HG03045 (cell line): ENCODE results near the gene NPR2.
A peak's percentile ranks its signal among the peaks of the same experiment; 100 is the strongest.

Experiments used
- ATAC-seq: cut with Tn5 transposase; IDR thresholded peaks from one replicate; pipeline ENCODE4 v1.9.1; 2021; ENCODE audit warnings: mild to moderate bottlenecking, moderate library complexity; ENCODE audit not compliant: unreplicated experiment

The NPR2 gene

DNA sequence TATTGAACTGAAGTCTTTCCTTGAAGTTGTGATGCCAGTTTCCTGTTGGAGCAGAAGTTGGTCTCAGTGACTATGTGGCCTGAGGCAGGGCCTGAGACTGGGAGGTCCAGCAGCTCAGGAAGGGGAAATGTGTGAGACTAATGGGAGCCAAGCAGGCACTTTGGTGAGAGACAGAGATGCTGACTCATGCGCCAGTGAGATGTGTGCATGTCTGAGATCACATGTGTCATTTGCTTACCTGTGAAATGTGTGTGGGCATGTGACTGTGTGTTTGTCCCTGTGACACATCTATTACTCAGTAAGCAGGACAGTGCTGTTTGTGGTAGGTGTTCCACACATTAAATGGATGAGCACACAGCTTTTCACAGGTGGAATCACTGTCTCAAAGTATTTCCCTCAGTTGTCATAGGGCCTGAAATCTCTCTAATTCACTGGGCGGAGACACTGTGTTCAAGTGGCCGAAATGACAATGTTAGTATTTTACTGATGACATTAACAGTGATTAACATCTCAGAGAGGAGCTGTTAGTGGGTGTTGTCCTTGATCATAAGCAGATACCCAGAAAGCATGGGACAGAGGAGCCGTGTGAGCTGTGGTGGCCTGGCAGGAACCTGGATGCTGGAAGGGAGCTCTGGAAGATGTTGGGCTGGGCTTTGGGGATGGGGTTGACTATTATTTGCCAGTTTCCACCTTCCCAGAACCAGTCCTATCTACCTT is 7.4 kb downstream of the NPR2 start:
- no peak for ATAC-seq

DNA sequence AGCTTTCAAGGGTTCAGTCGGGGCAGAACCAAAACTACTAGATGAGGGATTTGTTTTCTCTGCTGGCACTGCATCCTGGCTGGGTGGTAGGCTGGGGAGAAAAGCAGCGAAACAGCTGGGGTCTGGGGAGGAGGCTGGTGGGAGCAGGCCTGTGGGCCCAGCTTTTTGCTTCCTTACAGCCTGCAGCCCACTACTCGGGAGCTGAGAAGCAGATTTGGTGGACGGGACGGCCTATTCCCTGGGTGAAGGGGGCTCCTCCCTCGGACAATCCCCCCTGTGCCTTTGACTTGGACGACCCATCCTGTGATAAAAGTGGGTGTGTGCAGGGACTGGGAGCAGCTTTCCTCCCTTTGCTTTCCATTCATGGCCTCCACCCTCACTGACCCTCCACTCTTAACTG is 9.1 kb downstream of the NPR2 start:
- no peak for ATAC-seq

DNA sequence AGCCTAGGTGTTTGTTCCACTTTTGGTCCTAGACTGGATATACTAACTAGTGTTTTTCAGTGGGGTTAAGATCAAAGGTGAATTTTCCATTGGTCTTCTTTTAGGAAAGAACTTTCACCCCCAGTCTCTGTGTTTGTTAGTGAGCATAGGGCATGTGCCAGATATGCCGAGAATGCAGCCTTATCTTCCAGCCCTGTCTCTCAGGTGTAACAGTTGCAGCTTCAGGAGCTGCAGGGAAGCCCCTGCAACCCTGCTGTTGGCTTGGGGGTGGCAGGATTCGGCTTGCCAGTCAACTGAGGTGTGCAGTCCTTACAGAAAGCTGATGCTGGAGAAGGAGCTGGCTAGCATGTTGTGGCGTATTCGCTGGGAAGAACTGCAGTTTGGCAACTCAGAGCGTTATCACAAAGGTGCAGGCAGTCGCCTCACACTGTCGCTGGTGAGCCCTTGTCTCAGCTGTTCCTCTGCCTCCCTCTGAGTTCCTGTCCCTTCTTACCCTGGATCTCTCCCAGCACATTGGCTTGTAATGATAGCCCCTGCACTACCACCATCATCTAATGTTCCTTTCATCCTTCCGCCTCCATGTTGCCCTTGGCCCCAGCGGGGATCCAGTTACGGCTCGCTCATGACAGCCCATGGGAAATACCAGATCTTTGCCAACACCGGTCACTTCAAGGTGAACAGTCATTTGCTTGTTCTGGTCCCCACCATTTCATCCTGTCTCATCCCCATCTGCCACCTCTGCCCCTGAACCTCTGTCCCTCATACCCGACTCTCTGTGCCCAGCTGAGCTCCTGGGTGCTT is 10.1 kb downstream of the NPR2 start:
- no peak for ATAC-seq

DNA sequence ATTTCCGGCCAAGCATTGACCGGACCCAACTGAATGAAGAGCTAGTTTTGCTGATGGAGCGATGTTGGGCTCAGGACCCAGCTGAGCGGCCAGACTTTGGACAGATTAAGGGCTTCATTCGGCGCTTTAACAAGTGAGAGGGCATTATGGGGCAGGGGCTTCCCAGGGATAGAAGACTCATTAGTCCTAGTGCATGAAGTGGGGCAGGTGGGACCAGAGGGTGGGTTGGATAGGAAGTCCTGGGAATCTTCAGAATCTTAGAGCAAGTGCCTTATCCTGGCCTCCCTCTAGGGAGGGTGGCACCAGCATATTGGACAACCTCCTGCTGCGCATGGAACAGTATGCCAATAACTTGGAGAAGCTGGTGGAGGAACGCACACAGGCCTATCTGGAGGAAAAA is 14.7 kb downstream of the NPR2 start:
- no peak for ATAC-seq

DNA sequence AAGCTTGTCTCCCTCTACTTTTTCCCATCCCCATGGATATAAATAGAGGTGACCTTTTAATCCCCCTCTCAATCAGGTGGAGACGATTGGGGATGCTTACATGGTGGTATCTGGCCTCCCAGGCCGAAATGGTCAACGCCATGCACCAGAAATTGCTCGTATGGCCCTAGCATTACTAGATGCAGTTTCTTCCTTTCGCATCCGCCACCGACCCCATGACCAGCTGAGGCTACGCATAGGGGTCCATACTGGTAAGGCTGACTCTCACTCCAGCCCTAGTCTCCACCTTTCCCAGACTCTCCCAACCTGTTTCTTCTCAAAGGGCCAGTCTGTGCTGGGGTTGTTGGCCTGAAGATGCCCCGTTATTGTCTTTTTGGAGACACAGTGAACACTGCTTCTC is 17.0 kb downstream of the NPR2 start:
- no peak for ATAC-seq

DNA sequence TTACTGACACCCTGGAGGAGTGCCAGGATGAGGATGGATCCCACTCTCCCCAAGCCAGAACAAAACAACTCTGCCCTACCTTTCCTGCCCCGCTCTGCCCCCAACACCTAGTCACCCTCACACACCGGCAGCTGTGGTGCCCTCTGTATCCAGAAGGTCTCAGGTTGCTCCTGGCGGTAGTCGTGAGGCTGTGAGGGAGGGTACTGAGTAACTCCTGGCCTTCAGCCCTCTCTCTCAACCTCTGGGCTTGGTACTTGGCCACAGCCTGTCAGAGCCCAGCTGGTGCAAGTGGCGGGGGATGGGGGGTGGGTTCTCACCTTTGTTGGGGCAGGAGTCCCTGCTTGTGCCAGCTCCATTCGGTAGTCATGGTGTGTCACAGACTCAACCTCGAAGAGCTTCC is 18.7 kb downstream of the NPR2 start:
- ATAC-seq, result no peak

DNA sequence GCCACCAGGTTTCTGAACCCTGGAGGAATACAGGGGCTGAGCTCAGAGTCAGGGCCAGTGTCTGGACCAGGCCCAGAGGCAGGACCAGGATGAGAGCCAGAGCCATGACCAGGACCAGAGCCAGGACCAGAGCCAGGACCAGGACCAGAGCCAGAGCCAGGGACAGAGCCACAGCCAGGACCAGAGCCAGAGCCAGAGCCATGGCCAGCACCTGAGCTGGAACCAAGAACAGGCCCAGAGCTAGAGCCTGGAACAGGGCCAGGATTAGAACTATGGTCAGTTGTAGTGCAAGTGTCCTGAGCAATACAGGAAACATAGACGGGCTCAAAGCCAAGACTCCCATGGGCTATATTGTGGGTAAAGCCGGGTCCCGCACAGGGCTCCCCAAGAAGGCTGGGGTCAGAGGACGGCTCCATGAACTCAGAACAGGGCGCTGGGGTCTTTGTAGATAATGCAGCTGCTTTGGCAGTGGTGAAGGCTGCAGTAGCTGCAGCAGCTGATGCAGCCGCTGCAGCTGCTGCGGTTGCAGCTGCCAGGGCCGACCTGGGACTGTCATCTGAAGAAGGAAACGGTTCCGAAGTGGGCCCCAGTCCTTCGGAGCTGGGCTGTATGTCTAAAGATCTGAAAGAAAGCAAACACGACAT is 20.1 kb downstream of the NPR2 start:
- ATAC-seq, result no peak

DNA sequence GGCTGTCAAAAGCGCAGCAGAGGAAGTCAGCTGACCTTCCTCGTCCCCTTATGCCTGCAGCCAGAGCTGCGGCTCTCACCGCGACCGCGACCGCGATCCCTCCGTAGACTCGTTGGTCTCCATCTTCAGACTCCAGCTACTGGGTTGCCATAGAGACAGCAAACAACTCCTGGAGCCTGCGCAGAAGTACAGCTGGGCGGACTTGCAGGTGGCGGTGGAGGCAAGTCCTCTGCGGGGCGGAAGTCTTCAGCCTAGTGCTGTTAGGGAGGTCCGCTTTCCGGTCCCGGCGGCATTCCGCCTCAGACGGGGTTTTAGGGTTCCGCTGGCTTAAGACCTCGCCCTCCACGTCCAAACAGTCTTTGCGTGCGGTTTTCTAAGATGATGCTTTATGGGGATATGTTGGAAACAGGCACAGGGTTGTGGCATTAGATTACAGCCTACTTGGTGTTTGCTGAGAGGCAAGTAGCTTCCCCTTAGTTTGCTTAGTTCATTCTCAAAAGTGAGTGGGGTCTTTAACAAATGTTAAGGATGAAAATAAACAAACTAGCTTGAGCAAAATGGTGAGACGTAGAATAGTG is 20.7 kb downstream of the NPR2 start, which contains the start of gene SPAG8:
Gene SPAG8 (minus strand): TSS at position 238 of the 578 bp plus-strand sequence. CDS start 115 bp downstream, at position 123.
- ATAC-seq, result peak; percentile 52

DNA sequence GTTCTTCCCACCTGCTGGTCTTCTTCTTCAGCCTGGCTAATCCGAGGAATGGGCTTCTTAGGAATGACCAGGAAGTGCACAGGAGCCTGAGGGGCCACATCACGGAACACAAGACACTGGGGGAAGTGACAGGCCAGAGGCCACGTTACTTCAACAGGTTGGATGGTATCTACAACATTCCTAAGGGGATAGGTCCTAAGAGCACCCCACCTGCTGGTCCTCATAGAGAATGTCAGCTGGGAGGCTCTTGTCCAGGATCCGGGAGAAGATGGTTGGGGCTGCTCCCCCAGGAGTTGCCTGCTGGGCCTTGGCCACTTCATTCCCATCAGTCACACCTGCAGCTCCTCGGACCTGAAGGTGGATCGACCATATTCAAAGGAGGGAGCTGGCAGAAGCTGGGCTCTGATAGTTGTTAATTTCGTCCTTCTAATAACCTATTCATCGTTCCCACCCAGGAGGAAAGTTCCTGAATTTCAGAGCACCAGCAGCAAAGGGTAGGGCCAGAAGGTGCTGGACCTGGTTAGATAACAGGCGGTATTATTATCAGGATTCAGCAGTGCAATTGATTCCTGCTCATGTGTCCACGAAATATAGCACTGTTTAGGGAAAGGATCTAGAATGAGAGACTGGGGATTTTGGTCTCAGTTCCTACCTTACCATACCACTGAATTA is 22.2 kb downstream of the NPR2 start:
- no peak for ATAC-seq

DNA sequence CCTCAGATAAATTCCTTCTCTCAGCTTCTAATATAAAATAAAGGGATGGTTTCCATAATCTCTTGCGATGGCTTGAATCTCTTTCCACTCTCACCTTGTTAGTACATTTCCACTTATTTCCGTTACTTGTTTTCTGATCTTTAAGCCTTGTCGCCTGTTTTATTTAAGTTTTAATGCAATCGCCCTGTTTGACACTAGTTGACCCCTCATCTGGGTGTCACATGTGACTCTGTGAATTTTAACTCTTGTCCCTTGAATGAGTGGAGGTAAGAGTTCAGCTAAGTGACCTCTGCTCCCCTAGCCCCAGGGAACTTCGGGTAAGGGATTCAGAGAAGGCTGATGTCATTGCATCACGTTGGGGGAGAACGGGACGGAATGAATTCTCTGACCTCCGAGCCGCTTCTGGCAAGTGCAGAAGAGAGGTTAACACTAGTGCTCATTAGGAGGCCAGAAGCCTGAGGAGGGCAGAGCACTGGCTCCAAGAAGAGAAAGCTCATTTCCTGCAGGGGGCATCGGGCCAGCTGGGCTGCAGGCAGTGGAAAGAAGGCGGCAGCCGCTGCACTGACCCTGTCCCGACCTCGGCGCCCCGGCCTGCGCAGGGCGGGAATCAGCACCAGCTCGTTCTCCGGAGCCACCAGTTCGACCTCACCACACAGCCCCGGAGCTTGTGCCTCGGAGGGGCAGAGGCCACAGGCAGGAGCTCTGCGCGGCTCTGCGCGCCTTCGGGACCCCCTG is 22.9 kb downstream of the NPR2 start:
- peak; percentile 26 for ATAC-seq

DNA sequence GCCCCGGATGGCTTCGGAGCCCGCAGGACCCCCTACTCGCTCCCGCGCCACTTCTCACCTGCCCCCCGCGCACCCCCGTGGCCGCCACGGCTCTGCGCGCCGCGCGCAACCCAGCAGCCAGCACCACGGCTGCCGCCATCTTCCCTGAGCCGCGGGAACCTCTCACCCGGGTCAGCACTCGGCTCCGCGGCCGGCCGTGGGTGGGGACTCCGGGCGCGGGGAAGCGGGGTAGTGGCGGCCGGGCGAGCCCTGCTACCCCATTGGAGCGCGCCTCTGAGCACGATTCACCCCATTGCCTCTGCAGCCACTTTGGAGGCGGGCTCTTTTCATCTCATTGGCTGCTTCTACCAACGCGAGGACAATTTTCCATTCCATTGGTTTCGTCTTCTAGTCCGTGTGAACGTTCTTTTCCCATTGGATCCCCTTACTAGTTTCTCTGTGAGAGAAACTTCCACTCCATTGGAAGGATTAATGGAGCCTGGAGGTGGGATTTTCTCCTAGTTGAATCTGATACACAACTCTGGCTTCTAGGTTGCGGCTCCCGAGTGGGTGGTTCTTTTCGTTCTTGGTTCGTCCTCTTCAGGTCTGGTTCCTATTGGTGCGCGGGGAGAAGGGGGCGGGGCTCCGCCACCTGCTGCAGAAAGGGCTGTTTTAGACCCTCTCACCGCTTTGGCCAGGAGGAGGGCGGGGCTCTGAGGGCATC is 23.6 kb downstream of the NPR2 start, which contains the start of gene HINT2:
Gene HINT2 (minus strand): TSS at position 202 of the 703 bp plus-strand sequence. CDS start 63 bp downstream, at position 139.
- ATAC-seq, result peak; percentile 77

DNA sequence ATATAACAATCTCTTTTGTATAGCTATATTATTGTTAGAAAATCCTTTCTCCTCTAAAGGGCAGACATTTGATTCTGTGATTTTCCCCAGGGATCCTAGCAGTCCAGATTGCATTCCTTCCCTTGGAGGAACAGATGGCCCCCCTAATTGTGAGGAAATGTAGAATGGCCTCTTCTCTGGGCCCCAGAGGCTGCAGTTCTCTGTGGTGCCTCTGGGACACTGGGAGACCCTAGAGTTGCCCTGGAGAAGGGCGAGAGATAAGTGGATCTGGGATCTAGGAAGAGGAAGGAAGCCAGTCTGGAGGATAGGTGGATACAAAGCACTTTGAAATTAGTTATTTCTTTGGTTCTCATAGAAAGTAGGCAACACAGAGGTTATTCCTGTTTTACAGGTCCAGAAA is 25.3 kb downstream of the NPR2 start:
- no peak for ATAC-seq

DNA sequence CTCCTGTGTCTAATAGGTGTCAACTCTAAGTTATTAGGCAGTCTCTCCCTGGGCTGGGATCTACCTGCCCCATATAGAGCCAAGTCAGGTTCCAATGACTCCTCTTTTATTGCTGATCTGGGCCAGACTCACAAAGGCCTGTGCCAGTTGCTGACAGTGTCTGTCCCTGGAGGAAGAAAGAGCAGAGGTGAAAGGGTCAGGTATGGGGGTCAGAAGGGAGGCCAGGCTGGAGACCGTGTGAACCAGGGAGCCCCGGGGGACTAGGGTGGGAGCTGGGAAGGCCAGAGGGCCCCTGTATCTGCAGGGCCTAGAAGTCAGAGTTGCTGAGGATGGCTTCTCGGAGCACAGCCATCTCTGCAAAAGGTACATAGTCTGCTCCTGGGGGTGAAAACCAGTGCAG is 26.9 kb downstream of the NPR2 start:
- no peak for ATAC-seq

DNA sequence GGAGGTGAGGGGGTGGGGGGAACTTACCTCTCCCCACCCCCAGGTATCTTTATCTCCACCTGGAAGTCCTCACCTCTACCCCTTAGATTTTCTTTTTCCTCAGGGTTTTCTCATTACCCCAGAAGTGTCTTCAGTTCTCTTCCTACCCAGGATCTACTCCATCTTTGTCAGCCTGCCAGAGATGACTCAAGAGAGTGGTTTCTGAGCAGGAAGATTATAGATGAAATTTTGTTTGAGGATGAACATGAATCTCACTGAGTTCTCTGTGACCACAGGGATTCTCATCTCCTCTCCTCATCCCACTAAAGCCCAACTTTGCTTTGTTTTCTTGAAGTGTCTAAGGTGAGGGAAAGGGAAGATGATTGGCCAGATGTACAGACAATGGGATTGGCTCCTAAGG is 28.7 kb downstream of the NPR2 start:
- no peak for ATAC-seq

DNA sequence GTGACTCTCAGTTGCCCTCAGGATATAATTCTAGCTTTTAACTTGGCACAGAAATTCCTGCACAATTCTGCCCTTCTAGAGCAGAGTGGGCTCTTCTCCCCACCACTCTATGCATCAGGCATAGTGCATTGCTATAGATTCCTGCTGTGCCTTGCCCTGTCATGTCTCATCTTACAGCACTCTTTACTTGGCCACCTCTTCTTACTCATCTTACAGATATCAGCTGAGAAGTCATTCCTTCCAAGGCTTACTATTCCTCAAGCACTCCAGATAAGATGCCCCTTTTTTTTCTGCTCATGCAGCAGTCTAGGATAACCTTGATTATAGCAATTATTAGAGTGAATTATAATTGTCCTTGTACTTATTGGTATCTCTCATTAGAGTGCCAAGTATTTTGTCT is 31.5 kb downstream of the NPR2 start:
- ATAC-seq, result no peak

DNA sequence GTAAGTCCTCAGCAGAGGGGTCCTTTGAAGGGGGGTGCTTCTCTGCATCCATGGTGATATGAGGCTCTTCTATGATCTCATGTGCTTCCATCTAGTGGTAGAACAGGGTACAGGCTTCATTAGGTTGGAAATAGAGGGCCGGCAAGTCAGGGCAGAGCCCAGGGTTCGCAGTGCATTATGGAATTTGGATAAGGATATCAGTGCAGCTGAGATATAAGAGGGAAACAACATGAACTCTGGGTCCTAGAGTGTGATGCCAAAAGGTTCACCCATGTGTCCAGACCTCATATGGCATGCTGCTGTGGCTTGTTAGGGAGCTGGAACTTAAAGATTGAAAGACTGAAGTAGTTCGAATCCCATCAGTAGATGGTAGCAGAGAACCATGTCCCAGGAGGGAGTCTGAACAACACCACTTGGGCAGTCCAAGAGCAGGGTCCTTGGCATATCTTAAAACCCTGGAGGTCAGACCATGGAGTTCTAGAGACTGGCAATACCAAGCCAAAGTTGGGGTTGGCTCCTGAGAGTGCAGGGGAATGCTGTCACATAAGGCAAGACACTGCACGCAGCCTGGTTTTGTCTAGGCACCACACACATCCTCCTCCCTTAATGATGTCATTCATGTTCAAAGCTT is 34.8 kb downstream of the NPR2 start:
- ATAC-seq, result no peak

DNA sequence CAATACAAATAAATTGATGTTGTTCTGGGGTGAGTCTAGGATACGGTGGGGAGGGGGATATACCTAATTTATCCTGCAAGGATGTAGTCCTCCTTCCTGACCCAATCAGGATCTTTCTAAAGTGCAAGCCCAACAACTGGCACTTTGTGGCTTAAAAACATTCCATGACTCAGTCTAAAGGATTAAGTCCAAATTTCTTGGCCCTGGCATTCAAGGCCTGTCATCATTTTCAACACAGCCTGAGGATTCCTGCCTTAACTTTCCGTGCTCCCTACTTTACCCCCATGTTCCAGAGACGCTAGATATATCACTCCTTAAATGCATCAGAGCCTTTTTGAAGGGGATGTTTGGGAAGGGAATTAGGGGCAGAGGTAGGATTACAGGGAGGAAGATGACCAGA is 36.1 kb downstream of the NPR2 start:
- no peak for ATAC-seq

DNA sequence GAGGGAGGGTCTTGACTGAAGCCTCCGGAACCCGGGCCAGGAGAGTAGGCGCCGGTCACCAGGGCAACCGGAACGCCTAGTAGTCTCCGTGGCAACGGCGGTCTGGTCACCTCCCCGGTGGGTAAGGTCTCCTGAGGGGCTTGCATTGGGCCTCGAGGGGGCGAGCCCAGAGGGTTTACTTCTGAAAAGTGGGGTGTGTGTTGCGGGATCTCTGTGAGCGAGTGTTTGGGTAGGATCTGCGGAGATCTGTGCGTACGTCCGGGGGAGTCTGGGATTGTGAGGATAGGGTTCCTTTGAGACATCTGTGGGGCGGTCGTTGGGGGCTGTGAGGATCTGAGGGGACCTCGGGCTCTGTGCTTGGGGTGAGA is 37.3 kb downstream of the NPR2 start, which contains the start of gene FAM221B:
Gene FAM221B (minus strand): TSS at position 17 of the 368 bp plus-strand sequence. CDS start 2,571 bp downstream, outside the sequence.
- no peak for ATAC-seq
